ENCODE data around the gene IPO9. TPM values are rescaled to one million over a fixed set of nuclear protein-coding genes. Genes with fewer than 3 reads are reported as not detected.

Gene IPO9
- total RNA-seq, result 9.3 TPM

DNA sequence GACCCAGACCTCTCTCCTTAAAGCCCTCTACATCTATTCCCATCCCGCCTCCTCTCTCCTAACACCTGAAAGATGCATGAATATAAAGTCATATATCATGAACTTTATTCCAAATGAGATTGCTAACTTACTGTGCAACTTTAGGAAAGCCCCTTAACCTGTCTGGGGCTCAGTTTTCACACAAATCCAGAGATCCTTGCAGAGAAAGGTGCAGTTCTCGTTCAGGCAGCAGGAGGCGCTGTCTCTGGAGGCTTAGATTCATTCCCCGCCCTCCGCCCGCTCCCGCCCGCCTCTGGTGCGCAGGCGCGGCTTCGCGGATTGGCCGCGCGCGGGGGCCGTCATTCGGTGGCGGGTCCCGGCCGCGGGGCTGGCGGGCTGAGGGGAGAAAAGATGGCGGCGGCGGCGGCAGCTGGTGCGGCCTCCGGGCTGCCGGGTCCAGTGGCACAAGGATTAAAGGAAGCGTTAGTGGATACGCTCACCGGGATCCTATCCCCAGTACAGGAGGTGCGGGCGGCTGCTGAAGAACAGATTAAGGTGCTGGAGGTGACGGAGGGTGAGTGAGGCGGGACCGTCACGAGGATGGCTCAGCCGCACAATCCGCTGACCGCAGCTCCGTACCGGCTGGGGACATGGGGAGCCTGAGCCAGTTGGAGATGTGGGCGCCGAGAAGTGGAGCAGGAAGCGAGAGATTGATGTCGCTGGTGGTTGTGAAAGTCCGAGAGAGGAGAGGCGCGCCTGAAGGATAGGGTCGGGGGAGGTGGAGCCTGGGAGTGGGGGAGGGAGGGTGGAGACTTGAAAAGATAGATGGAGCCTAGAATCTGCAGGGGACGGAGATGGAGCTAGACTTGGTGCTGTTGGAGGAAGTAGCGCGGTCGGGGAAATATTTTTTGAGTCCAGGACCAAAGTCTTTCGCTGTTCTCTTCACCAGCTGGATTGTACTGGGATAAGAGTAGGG, at the start of gene IPO9:
Gene IPO9, plus strand, starts transcription at position 338 of the 955 bp plus-strand sequence. Its CDS starts 53 bp downstream, at position 391.
- Histone ChIP-seq H3K4me1 (peaks cover 3 to 30% of the 10 kb centered on the region in 2 donors), H3K9me3 (no peaks in the 10 kb centered on the region), H3K27me3 (no peaks in the 10 kb centered on the region), H3K27ac (peak within 1 kb of the TSS; percentile 92 to 94), H3K36me3 (no peaks in the 10 kb centered on the region), H3K4me3 (peak within 1 kb of the TSS; percentile 64 to 84)
- TF ChIP-seq, protein P1, sequence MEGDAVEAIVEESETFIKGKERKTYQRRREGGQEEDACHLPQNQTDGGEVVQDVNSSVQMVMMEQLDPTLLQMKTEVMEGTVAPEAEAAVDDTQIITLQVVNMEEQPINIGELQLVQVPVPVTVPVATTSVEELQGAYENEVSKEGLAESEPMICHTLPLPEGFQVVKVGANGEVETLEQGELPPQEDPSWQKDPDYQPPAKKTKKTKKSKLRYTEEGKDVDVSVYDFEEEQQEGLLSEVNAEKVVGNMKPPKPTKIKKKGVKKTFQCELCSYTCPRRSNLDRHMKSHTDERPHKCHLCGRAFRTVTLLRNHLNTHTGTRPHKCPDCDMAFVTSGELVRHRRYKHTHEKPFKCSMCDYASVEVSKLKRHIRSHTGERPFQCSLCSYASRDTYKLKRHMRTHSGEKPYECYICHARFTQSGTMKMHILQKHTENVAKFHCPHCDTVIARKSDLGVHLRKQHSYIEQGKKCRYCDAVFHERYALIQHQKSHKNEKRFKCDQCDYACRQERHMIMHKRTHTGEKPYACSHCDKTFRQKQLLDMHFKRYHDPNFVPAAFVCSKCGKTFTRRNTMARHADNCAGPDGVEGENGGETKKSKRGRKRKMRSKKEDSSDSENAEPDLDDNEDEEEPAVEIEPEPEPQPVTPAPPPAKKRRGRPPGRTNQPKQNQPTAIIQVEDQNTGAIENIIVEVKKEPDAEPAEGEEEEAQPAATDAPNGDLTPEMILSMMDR (IDR thresholded peaks at IDR 0.05), result peak; percentile 91 to 97 (median 96)
- intact Hi-C loops (cut with DNase I), result loop anchor here (1.0 to 2.0 kb wide), 2 partner anchors 20 to 60 kb away; partner anchors contain the start of gene SHISA4
- peak; percentile 67 to 97 for DNase-seq (ENCODE audit: low spot score in 2 of 2)

DNA sequence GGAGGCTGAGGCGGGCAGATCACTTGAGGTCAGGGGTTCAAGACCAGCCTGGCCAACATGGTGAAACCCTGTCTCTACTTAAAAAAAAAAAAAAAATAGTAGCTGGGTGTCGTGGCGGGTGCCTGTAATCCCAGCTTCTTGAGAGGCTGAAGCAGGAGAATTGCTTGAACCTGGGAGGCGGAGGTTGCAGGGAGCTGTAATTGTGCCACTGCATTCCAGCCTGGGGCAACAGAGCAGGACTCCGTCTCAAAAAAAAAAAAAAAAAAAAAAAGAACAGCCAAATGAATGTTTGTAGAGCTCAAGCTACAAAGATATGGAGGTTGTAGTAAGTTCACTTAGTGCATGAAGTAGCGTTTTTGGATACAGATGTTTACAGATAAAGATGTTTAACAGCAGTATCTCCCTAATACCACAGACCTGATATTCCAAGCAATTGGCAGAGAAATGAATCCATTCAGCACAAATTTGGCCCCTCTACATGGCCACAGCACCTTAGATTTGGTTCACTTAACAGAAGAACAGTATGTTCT, 49.5 kb upstream of the IPO9 start:
- Histone ChIP-seq H3K9me3 (no peaks in the 10 kb centered on the region), H3K4me1 (peaks cover 19 to 63% of the 10 kb centered on the region in 2 donors), H3K4me3 (peak overlapping the region in 1 of 2 donors; percentile 18), H3K27ac (peak overlapping the region; percentile 84 to 87), H3K27me3 (no peaks in the 10 kb centered on the region), H3K36me3 (peaks cover 41% of the 10 kb centered on the region in 2 donors)
- TF ChIP-seq, protein P1 (IDR thresholded peaks at IDR 0.05), result no peak
- intact Hi-C loops (cut with DNase I), result loop anchor here (5.0 kb wide), 1 partner anchor 37 kb away; no protein-coding TSS in a partner anchor
- DNase-seq (ENCODE audit: low spot score in 2 of 2), result no peak

DNA sequence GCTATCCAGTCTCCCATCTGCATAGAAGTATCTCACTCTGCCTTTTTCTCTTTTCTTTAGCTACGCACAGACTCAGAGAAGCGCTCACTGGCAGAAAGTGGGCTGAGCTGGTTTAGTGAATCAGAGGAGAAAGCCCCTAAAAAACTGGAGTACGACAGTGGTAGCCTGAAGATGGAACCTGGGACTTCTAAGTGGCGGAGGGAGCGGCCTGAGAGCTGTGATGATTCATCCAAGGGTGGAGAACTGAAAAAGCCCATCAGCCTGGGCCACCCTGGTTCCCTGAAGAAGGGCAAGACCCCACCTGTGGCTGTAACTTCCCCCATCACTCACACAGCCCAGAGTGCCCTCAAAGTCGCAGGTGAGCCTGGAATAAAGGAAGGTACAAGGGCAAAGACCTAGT, 48.0 kb upstream of the IPO9 start:
- no peak for DNase-seq (ENCODE audit: low spot score in 2 of 2)
- Histone ChIP-seq H3K4me1 (peaks cover 19 to 51% of the 10 kb centered on the region in 2 donors), H3K27ac (peak overlapping the region; percentile 77 to 84), H3K36me3 (peaks cover 53 to 54% of the 10 kb centered on the region in 2 donors), H3K27me3 (no peaks in the 10 kb centered on the region), H3K9me3 (no peaks in the 10 kb centered on the region), H3K4me3 (no peak overlapping the region)
- TF ChIP-seq, protein P1 (IDR thresholded peaks at IDR 0.05), result no peak
- intact Hi-C loops (cut with DNase I), result no loop called here

DNA sequence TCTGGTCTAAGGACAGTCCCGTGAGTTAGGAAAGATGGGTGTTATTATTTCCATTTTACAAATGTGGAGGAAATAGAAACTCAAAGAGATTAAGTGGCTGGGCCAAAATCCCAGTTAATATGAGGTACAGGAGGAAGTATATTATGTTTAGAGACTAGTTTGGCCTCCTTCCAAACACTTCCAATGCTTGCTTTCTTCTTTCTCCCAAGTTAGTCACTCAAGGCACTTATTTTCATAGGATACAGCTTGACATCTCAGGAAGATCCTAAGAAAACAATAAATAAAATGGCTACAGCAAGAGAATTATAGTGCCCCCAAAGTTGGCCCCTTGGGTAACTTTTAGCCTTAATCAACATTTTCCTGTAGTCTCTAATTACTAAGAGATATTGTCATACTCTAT, 47.5 kb upstream of the IPO9 start:
- intact Hi-C loops (cut with DNase I), result no loop called here
- peaks cover 19 to 51% of the 10 kb centered on the region in 2 donors for H3K4me1 ChIP-seq
- no peaks in the 10 kb centered on the region for H3K27me3 ChIP-seq
- H3K36me3 ChIP-seq, result peaks cover 58 to 59% of the 10 kb centered on the region in 2 donors
- peak overlapping the region; percentile 77 to 84 for H3K27ac ChIP-seq
- no peak overlapping the region for H3K4me3 ChIP-seq
- DNase-seq (ENCODE audit: low spot score in 2 of 2), result no peak
- TF ChIP-seq, protein P1 (IDR thresholded peaks at IDR 0.05), result no peak
- no peaks in the 10 kb centered on the region for H3K9me3 ChIP-seq

DNA sequence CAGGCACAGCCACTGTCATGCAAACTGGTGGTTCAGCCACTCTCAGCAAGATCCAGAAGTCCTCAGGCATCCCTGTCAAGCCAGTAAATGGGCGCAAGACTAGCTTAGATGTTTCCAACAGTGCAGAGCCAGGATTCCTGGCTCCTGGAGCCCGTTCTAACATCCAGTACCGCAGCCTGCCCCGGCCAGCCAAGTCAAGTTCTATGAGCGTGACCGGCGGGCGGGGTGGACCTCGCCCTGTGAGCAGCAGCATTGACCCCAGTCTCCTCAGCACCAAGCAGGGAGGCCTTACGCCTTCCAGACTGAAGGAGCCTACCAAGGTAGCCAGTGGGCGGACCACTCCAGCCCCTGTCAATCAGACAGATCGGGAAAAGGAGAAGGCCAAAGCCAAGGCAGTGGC, 46.6 kb upstream of the IPO9 start:
- DNase-seq (ENCODE audit: low spot score in 2 of 2), result no peak
- TF ChIP-seq, protein P1 (IDR thresholded peaks at IDR 0.05), result no peak
- H3K36me3 ChIP-seq, result peaks cover 67 to 68% of the 10 kb centered on the region in 2 donors
- H3K27ac ChIP-seq, result peak overlapping the region; percentile 9 to 84
- H3K9me3 ChIP-seq, result no peaks in the 10 kb centered on the region
- peaks cover 19 to 53% of the 10 kb centered on the region in 2 donors for H3K4me1 ChIP-seq
- no peak overlapping the region for H3K4me3 ChIP-seq
- intact Hi-C loops (cut with DNase I), result no loop called here
- no peaks in the 10 kb centered on the region for H3K27me3 ChIP-seq
